Liver (tissue), 9 donors: Measurements from ENCODE around the gene OTUD3. TPM values are rescaled to one million over a fixed set of nuclear protein-coding genes. Genes with fewer than 3 reads are reported as not detected.

Experiments
- DNase-seq: peaks from one replicate; pipeline ENCODE4 v3.0.0-alpha.2; 2017; ENCODE audit warnings: low spot score
- H3K27ac ChIP-seq, 2 donors: one replicate each; pipeline ENCODE4 v1.7.0; 2013; ENCODE audit warnings: inconsistent platforms in 2 of 2, low read length in 2 of 2, control low read depth in 1 of 2, low read depth in 1 of 2, mild to moderate bottlenecking in 1 of 2
- H3K27me3 ChIP-seq, 4 donors: one replicate each; pipeline versions ENCODE4 v1.6.1 to v1.7.0; 2013; ENCODE audit warnings: low read length in 3 of 4, inconsistent platforms in 1 of 4, mild to moderate bottlenecking in 1 of 4, moderate library complexity in 1 of 4; ENCODE audit not compliant: control insufficient read depth in 4 of 4, insufficient read depth in 4 of 4
- H3K36me3 ChIP-seq, 4 donors: one replicate each; pipeline versions ENCODE4 v1.6.1 to v1.7.0; 2013; ENCODE audit warnings: low read length in 3 of 4, mild to moderate bottlenecking in 3 of 4, low read depth in 1 of 4, moderate library complexity in 1 of 4; ENCODE audit not compliant: control insufficient read depth in 4 of 4, insufficient read depth in 3 of 4
- H3K4me1 ChIP-seq, 4 donors: one replicate each; pipeline versions ENCODE4 v1.6.1 to v1.7.0; 2013; ENCODE audit warnings: low read length in 3 of 4, mild to moderate bottlenecking in 3 of 4, moderate library complexity in 1 of 4; ENCODE audit not compliant: control insufficient read depth in 4 of 4, insufficient read depth in 4 of 4
- H3K4me3 ChIP-seq, 3 donors: one replicate each; pipeline versions ENCODE4 v1.6.1 to v1.7.0; 2013; ENCODE audit warnings: low read length in 3 of 3, control low read depth in 1 of 3, low read depth in 1 of 3, mild to moderate bottlenecking in 1 of 3
- H3K9ac ChIP-seq, 2 donors: one replicate each; pipeline ENCODE4 v1.7.0; 2013; ENCODE audit warnings: low read length in 2 of 2, mild to moderate bottlenecking in 2 of 2, moderate library complexity in 2 of 2, control low read depth in 1 of 2, low read depth in 1 of 2
- H3K9me3 ChIP-seq, 4 donors: one replicate each; pipeline versions ENCODE4 v1.6.1 to v1.7.0; 2013; ENCODE audit warnings: low read length in 3 of 4; ENCODE audit not compliant: control insufficient read depth in 4 of 4
- ATF3 ChIP-seq: IDR thresholded peaks from 2 replicates; pipeline ENCODE4 v1.6.1; 2016; ENCODE audit warnings: antibody characterized with exemption
- CTCF ChIP-seq: fragments of 150-350 bp; IDR thresholded peaks from 2 replicates; pipeline ENCODE4 v1.5.1; 2017; ENCODE audit warnings: improper control_type of control experiment, low read depth, low read length; ENCODE audit not compliant: missing input control
- EGR1 ChIP-seq, 2 donors: IDR thresholded peaks; 2 replicates each; pipeline ENCODE4 v1.6.1; 2016 to 2018; ENCODE audit warnings: antibody characterized with exemption in 2 of 2, low read depth in 2 of 2
- GABPA ChIP-seq, 2 donors: IDR thresholded peaks in 1 of 2; conservative IDR thresholded peaks in 1 of 2; 2 replicates each; pipeline ENCODE4 v1.6.1; 2016; ENCODE audit warnings: antibody characterized with exemption in 2 of 2, mild to moderate bottlenecking in 1 of 2, moderate library complexity in 1 of 2
- HNF4A ChIP-seq, 2 donors: conservative IDR thresholded peaks; 2 replicates each; pipeline ENCODE4 v1.6.1; 2016; ENCODE audit warnings: antibody characterized with exemption in 2 of 2, mild to moderate bottlenecking in 2 of 2
- HNF4G ChIP-seq: IDR thresholded peaks from 2 replicates; pipeline ENCODE4 v1.6.1; 2016; ENCODE audit warnings: antibody characterized with exemption
- JUND ChIP-seq, 2 donors: IDR thresholded peaks; 2 replicates each; pipeline ENCODE4 v1.6.1; 2016; ENCODE audit warnings: antibody characterized with exemption in 2 of 2
- NR2F2 ChIP-seq: IDR thresholded peaks from 2 replicates; pipeline ENCODE4 v1.6.1; 2016; ENCODE audit warnings: antibody characterized with exemption
- RAD21 ChIP-seq, 2 donors: IDR thresholded peaks; 2 replicates each; pipeline ENCODE4 v1.6.1; 2016; ENCODE audit warnings: antibody characterized with exemption in 2 of 2, mild to moderate bottlenecking in 2 of 2
- REST ChIP-seq: IDR thresholded peaks from 2 replicates; pipeline ENCODE4 v1.6.1; 2016; ENCODE audit warnings: antibody characterized with exemption, mild to moderate bottlenecking
- RXRA ChIP-seq, 2 donors: IDR thresholded peaks; 2 replicates each; pipeline ENCODE4 v1.6.1; 2017 to 2018; ENCODE audit warnings: antibody characterized with exemption in 2 of 2, mild to moderate bottlenecking in 1 of 2
- TAF1 ChIP-seq: conservative IDR thresholded peaks from 2 replicates; pipeline ENCODE4 v1.6.1; 2016; ENCODE audit warnings: antibody characterized with exemption, mild to moderate bottlenecking
- ZBTB33 ChIP-seq: IDR thresholded peaks from 2 replicates; pipeline ENCODE4 v1.6.1; 2016; ENCODE audit warnings: antibody characterized with exemption
- WGBS: extraction: QIAGEN DNeasy Blood & Tissue Kit; methylation state at CpG from one replicate; pipeline ENCODE4 v1.1.7; 2013; 5-methylcytosine and 5-hydroxymethylcytosine counted together
- polyA plus RNA-seq, 2 donors: library from polyadenylated mRNA; stranded (reverse) in 1 of 2; unstranded in 1 of 2; fragments of 200-250 nt in 1 of 2; fragments of >200 nt in 1 of 2; fragmentation: Nextera tagmentation in 1 of 2; extraction: Ambion mirVana in 1 of 2; gene quantifications; one replicate each; pipeline versions ENCODE4 v1.2.1 to v1.2.3, GENCODE V29; 2013 to 2015
- total RNA-seq, 2 donors: library from RNA; depleted of rRNA; stranded (reverse); fragments of >200 nt; gene quantifications; one replicate each; pipeline ENCODE4 v1.2.3, GENCODE V29; 2014
- donor health status: healthy.
- donor health status: healthy.
- donor health status: healthy.
- donor health status: healthy.
- donor health status: healthy.

OTUD3 gene
- total and polyA plus RNA-seq, 4 donors, result 0.36 to 4.0 (median 2.1) TPM

GRCh38 chr1:19872190-19872589 is 10.0 kb upstream of the OTUD3 start:
- Histone ChIP-seq H3K4me1 (no peaks in the 10 kb centered on the region), H3K9ac (no peak overlapping the region), H3K4me3 (no peak overlapping the region), H3K9me3 (no peaks in the 10 kb centered on the region), H3K36me3 (no peaks in the 10 kb centered on the region), H3K27ac (no peak overlapping the region), H3K27me3 (peaks cover 0 to 5% (median 0%) of the 10 kb centered on the region in 4 donors)
- TF ChIP-seq RXRA (IDR thresholded peaks at IDR 0.05) (peak; percentile 28 to 36), RAD21 (IDR thresholded peaks at IDR 0.05) (peak; percentile 75 to 77), CTCF (peak; percentile 51), JUND (IDR thresholded peaks at IDR 0.05) (no peak)
- DNase-seq, result no peak
- WGBS, result 31% methylated on average over 7 of the region's 7 CpGs

GRCh38 chr1:19877181-19877750 is 4.9 kb upstream of the OTUD3 start:
- Histone ChIP-seq H3K9ac (no peak overlapping the region), H3K4me1 (no peaks in the 10 kb centered on the region), H3K4me3 (no peak overlapping the region), H3K27me3 (peaks cover 0 to 5% (median 0%) of the 10 kb centered on the region in 4 donors), H3K27ac (no peak overlapping the region), H3K36me3 (no peaks in the 10 kb centered on the region), H3K9me3 (no peaks in the 10 kb centered on the region)
- WGBS, result 84% methylated on average over 16 of the region's 16 CpGs
- TF ChIP-seq RXRA (IDR thresholded peaks at IDR 0.05) (no peak), NR2F2 (no peak)
- no peak for DNase-seq

- no peak for DNase-seq
- no peak overlapping the region for H3K9ac ChIP-seq
- peaks cover 0 to 4% (median 3%) of the 10 kb centered on the region in 4 donors for H3K4me1 ChIP-seq
- TF ChIP-seq CTCF, result no peak
- TF ChIP-seq TAF1, result no peak
- TF ChIP-seq HNF4G, result no peak
- no peak for TF ChIP-seq HNF4A (conservative IDR thresholded peaks at IDR 0.05)
- no peak for TF ChIP-seq EGR1 (IDR thresholded peaks at IDR 0.05; ENCODE audit: low read depth in 2 of 2)
- TF ChIP-seq JUND (IDR thresholded peaks at IDR 0.05), result no peak
- no peak for TF ChIP-seq NR2F2
- no peak for TF ChIP-seq ATF3
- no peak for TF ChIP-seq RAD21 (IDR thresholded peaks at IDR 0.05)
- no peak for TF ChIP-seq REST
- TF ChIP-seq RXRA (IDR thresholded peaks at IDR 0.05), result no peak
- no peak for TF ChIP-seq ZBTB33
- no peak for TF ChIP-seq GABPA (IDR thresholded peaks at IDR 0.05 in 1 of 2, conservative IDR thresholded peaks at IDR 0.05 in 1 of 2)
- H3K9me3 ChIP-seq, result no peaks in the 10 kb centered on the region
- H3K27ac ChIP-seq, result no peak overlapping the region
- H3K27me3 ChIP-seq, result peaks cover 0 to 5% (median 0%) of the 10 kb centered on the region in 4 donors
- no peak overlapping the region for H3K4me3 ChIP-seq
- H3K36me3 ChIP-seq, result no peaks in the 10 kb centered on the region
- WGBS, result 82% methylated on average over 19 of the region's 19 CpGs
Measured at GRCh38 chr1:19877821-19878636, 4.2 kb upstream of the OTUD3 start.
